Activated CD8-positive, alpha-beta T cell treated with anti-CD3 and anti-CD28 coated beads for 36 hours (primary cell): ENCODE measurements around the gene NFYA. TPM values are rescaled to one million over a fixed set of nuclear protein-coding genes. Genes with fewer than 3 reads are reported as not detected.

ENCODE experiments used
- ATAC-seq: fragments of 200-7000 bp; cut with Tn5 transposase; one replicate; pipeline ENCODE4 v1.10.0; 2021; ENCODE audit warnings: mild to moderate bottlenecking, moderate library complexity
- CTCF ChIA-PET: fragments of 350-600 bp; sonication (Branson Sonifier 250); formaldehyde crosslinking; loops from one replicate; lab custom pipeline; 2021; ENCODE audit warnings: antibody characterized with exemption; lab: Charles Lee
- POLR2A ChIA-PET: fragments of 350-600 bp; sonication (Branson Sonifier 250); formaldehyde crosslinking; loops from one replicate; lab custom pipeline; 2021; ENCODE audit warnings: antibody characterized with exemption; lab: Charles Lee
- DNase-seq: peaks from one replicate; pipeline ENCODE4 v3.0.0-alpha.2; 2020
- H3K27ac Mint-ChIP-seq: one replicate; pipeline ENCODE4 v1.8.0; 2021; ENCODE audit warnings: mild to moderate bottlenecking, mixed read lengths
- H3K27me3 Mint-ChIP-seq: one replicate; pipeline ENCODE4 v1.8.0; 2021; ENCODE audit warnings: mixed read lengths
- H3K36me3 Mint-ChIP-seq: one replicate; pipeline ENCODE4 v1.8.0; 2021; ENCODE audit warnings: low read depth, mixed read lengths
- H3K4me1 Mint-ChIP-seq: one replicate; pipeline ENCODE4 v1.8.0; 2021; ENCODE audit warnings: low read depth, mixed read lengths
- H3K4me3 Mint-ChIP-seq: one replicate; pipeline ENCODE4 v1.8.0; 2021; ENCODE audit warnings: mild to moderate bottlenecking, moderate library complexity, mixed read lengths
- H3K9me3 Mint-ChIP-seq: one replicate; pipeline ENCODE4 v1.8.0; 2021; ENCODE audit warnings: mixed read lengths
- CTCF ChIP-seq: fragments of 200-600 bp; IDR thresholded peaks from one replicate; pipeline ENCODE4 v1.8.0; 2022; ENCODE audit warnings: antibody characterized with exemption, mild to moderate bottlenecking
- intact Hi-C: fragments of 100-400 bp; cut with micrococcal nuclease; formaldehyde crosslinking; loops from one replicate; pipeline ENCODE4 v1.10.0; 2022
- total RNA-seq, 2 experiments: library from RNA; stranded (reverse); gene quantifications; one replicate each; pipeline ENCODE4 v1.2.3, GENCODE V29; 2021

Gene NFYA
- total RNA-seq, 2 experiments from 2014 or later, result 30.7 to 31.1 TPM

- H3K9me3 Mint-ChIP-seq, result no peaks in the 10 kb centered on the region
- DNase-seq, result no peak
- intact Hi-C loops, result no loop called here
- H3K4me3 Mint-ChIP-seq, result no peak overlapping the region
- no peak overlapping the region for H3K27ac Mint-ChIP-seq
- ChIA-PET POLR2A (interaction anchor here (1.2 kb wide), 1 partner anchor 11 kb away, joined by 3 read pairs; no protein-coding TSS in a partner anchor), CTCF (interaction anchor here (5.1 kb wide), 1 partner anchor 14 kb away, joined by 48 read pairs; no protein-coding TSS in a partner anchor)
- H3K36me3 Mint-ChIP-seq, result peaks cover 2% of the 10 kb centered on the region
- TF ChIP-seq CTCF, result no peak
- H3K27me3 Mint-ChIP-seq, result no peaks in the 10 kb centered on the region
- ATAC-seq, result no peak
- peaks cover 8% of the 10 kb centered on the region for H3K4me1 Mint-ChIP-seq
Measured at GRCh38 chr6:41043151-41043550, 29.6 kb upstream of the NFYA start.

DNA sequence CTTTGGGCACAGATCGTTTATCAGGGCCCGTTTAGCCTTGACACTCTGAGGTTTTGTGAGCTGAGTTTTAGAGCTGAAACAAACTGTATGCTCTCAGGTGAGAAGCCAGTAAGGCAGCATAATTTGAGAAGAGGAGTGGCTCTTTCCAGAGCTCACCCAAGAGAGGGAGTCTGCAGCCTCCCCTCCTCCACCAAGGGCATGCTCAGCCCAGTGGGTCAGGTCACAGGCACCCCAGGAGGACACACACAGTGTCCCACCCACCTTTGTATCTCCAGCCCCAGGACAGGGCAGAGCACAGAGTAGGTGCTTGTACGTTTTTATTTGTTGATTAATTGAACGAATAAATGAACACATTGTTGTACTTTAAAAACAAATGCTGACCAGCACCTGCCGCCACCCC is 27.1 kb upstream of the NFYA start:
- no peak for DNase-seq
- ChIA-PET POLR2A (interaction anchor here (1.0 kb wide), 1 partner anchor 17 kb away, joined by 3 read pairs; no protein-coding TSS in a partner anchor), CTCF (interaction anchor here (1.2 to 2.7 kb wide), 3 partner anchors 9 to 137 kb away, joined by 3 to 18 read pairs (median 3); no protein-coding TSS in a partner anchor)
- ATAC-seq, result no peak
- peaks cover 2% of the 10 kb centered on the region for H3K36me3 Mint-ChIP-seq
- no peak overlapping the region for H3K4me3 Mint-ChIP-seq
- no peaks in the 10 kb centered on the region for H3K27me3 Mint-ChIP-seq
- no peak overlapping the region for H3K27ac Mint-ChIP-seq
- intact Hi-C loops, result no loop called here
- no peaks in the 10 kb centered on the region for H3K9me3 Mint-ChIP-seq
- no peak for TF ChIP-seq CTCF
- peaks cover 4% of the 10 kb centered on the region for H3K4me1 Mint-ChIP-seq

- H3K27ac Mint-ChIP-seq, result no peak overlapping the region
- H3K27me3 Mint-ChIP-seq, result no peaks in the 10 kb centered on the region
- ATAC-seq, result no peak
- intact Hi-C loops, result no loop called here
- no peaks in the 10 kb centered on the region for H3K9me3 Mint-ChIP-seq
- no peak for DNase-seq
- H3K4me3 Mint-ChIP-seq, result no peak overlapping the region
- TF ChIP-seq CTCF, result no peak
- ChIA-PET POLR2A (interaction anchor here (1.0 kb wide), 1 partner anchor 10 kb away, joined by 3 read pairs; no protein-coding TSS in a partner anchor), CTCF (interaction anchor here (1.0 to 2.7 kb wide), 4 partner anchors 9 to 137 kb away, joined by 3 to 18 read pairs (median 4); no protein-coding TSS in a partner anchor)
- peaks cover 2% of the 10 kb centered on the region for H3K36me3 Mint-ChIP-seq
- H3K4me1 Mint-ChIP-seq, result no peaks in the 10 kb centered on the region
Measured at GRCh38 chr6:41046084-41046483, 26.7 kb upstream of the NFYA start.

GRCh38 chr6:41047306-41047705 is 25.5 kb upstream of the NFYA start:
- H3K27me3 Mint-ChIP-seq, result no peaks in the 10 kb centered on the region
- ChIA-PET CTCF (interaction anchor here (0.7 to 4.3 kb wide), 3 partner anchors 8 to 19 kb away, joined by 3 to 20 read pairs (median 18); partner anchors contain the start of gene UNC5CL), POLR2A (no interaction called here)
- H3K27ac Mint-ChIP-seq, result no peak overlapping the region
- no peak for ATAC-seq
- no peaks in the 10 kb centered on the region for H3K9me3 Mint-ChIP-seq
- no peak overlapping the region for H3K4me3 Mint-ChIP-seq
- intact Hi-C loops, result no loop called here
- no peak for DNase-seq
- H3K36me3 Mint-ChIP-seq, result peaks cover 8% of the 10 kb centered on the region
- peaks cover 7% of the 10 kb centered on the region for H3K4me1 Mint-ChIP-seq
- TF ChIP-seq CTCF, result no peak
